ENCODE results near the gene ABI3.

The ABI3 gene

DNA sequence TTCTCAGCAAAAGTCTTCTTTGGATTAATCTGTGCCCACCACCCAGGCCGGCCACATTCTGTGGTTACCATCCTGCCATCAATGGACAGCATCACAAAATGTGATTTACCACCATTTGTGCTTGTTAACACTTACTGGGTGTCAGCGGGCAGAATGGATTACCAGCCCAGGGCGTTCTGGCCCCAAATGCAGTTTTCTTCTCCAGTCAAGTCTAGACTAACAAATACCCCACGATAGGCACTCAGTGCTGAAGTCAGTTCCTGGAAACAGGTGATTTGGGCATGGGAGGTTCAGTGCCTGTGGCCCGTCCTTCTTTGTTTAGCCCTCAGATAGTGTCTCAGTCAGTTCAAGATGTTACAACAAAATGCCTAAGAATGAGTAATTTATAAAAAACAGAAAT lies 58.8 kb downstream of the ABI3 start:
- TF ChIP-seq, protein P1, sequence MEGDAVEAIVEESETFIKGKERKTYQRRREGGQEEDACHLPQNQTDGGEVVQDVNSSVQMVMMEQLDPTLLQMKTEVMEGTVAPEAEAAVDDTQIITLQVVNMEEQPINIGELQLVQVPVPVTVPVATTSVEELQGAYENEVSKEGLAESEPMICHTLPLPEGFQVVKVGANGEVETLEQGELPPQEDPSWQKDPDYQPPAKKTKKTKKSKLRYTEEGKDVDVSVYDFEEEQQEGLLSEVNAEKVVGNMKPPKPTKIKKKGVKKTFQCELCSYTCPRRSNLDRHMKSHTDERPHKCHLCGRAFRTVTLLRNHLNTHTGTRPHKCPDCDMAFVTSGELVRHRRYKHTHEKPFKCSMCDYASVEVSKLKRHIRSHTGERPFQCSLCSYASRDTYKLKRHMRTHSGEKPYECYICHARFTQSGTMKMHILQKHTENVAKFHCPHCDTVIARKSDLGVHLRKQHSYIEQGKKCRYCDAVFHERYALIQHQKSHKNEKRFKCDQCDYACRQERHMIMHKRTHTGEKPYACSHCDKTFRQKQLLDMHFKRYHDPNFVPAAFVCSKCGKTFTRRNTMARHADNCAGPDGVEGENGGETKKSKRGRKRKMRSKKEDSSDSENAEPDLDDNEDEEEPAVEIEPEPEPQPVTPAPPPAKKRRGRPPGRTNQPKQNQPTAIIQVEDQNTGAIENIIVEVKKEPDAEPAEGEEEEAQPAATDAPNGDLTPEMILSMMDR (IDR thresholded peaks at IDR 0.05; ENCODE audit: borderline replicate concordance, insufficient read depth, low read depth, low read length) = no peak
- no peak overlapping the region for H3K4me3 ChIP-seq (ENCODE audit: low read depth, low read length)
